WTC11 (cell line): ENCODE data around the gene ETFB. TPM values are rescaled to one million over a fixed set of nuclear protein-coding genes. Genes with fewer than 3 reads are reported as not detected.

ENCODE experiments used
- ATAC-seq: fragments of 200-7000 bp; cut with Tn5 transposase; 2 replicates; pipeline ENCODE4 v1.10.0; 2021; ENCODE audit warnings: mild to moderate bottlenecking, moderate library complexity
- CTCF ChIA-PET: fragments of 300-600 bp; sonication (Branson Sonifier 250); formaldehyde crosslinking; loops from one replicate; lab custom pipeline; 2021; ENCODE audit warnings: antibody characterized with exemption; lab: Charles Lee
- POLR2A ChIA-PET: fragments of 350-600 bp; sonication (Branson Sonifier 250); formaldehyde crosslinking; loops from one replicate; lab custom pipeline; 2021; ENCODE audit warnings: antibody characterized with exemption; lab: Charles Lee
- DNase-seq: peaks from one replicate; pipeline ENCODE4 v3.0.0; 2021; ENCODE audit warnings: low spot score
- H3K27ac Mint-ChIP-seq: 2 replicates; pipeline ENCODE4 v1.8.0; 2021; ENCODE audit warnings: mixed read lengths
- H3K27me3 Mint-ChIP-seq: 2 replicates; pipeline ENCODE4 v1.8.0; 2021; ENCODE audit warnings: low read depth, mild to moderate bottlenecking, moderate library complexity, mixed read lengths
- H3K36me3 Mint-ChIP-seq: 2 replicates; pipeline ENCODE4 v1.8.0; 2021; ENCODE audit warnings: mixed read lengths
- H3K4me1 Mint-ChIP-seq: 2 replicates; pipeline ENCODE4 v1.8.0; 2022; ENCODE audit warnings: mixed read lengths
- H3K4me3 Mint-ChIP-seq: 2 replicates; pipeline ENCODE4 v1.8.0; 2021; ENCODE audit warnings: mild to moderate bottlenecking, moderate library complexity, mixed read lengths
- H3K9me3 Mint-ChIP-seq: 2 replicates; pipeline ENCODE4 v1.8.0; 2021; ENCODE audit warnings: mixed read lengths
- ATF2 ChIP-seq: sonication (generic); formaldehyde crosslinking; IDR thresholded peaks from 2 replicates; pipeline ENCODE4 v1.8.1; 2022; ENCODE audit warnings: low read depth, missing genetic modification reagents, borderline replicate concordance
- CBFB ChIP-seq: sonication (generic); formaldehyde crosslinking; IDR thresholded peaks from 2 replicates; pipeline ENCODE4 v1.8.1; 2022; ENCODE audit warnings: mild to moderate bottlenecking, low read depth, missing genetic modification reagents
- CREM ChIP-seq: sonication (generic); formaldehyde crosslinking; IDR thresholded peaks from 2 replicates; pipeline ENCODE4 v1.8.1; 2022; ENCODE audit warnings: mild to moderate bottlenecking, missing genetic modification reagents, moderate library complexity
- FOXJ3 ChIP-seq: sonication (generic); formaldehyde crosslinking; IDR thresholded peaks from 2 replicates; pipeline ENCODE4 v1.9.0; 2021; ENCODE audit warnings: missing genetic modification reagents, mild to moderate bottlenecking, borderline replicate concordance
- FOXP1 ChIP-seq: sonication (generic); formaldehyde crosslinking; IDR thresholded peaks from 2 replicates; pipeline ENCODE4 v1.8.0; 2022; ENCODE audit warnings: missing genetic modification reagents, mild to moderate bottlenecking, moderate library complexity, borderline replicate concordance
- IRF2 ChIP-seq: sonication (generic); formaldehyde crosslinking; IDR thresholded peaks from 2 replicates; pipeline ENCODE4 v1.8.0; 2022; ENCODE audit warnings: low read depth, missing genetic modification reagents, borderline replicate concordance
- MYBL2 ChIP-seq: sonication (generic); formaldehyde crosslinking; IDR thresholded peaks from 2 replicates; pipeline ENCODE4 v1.8.1; 2023; ENCODE audit warnings: mild to moderate bottlenecking, moderate library complexity, missing genetic modification reagents
- NFYB ChIP-seq: sonication (generic); formaldehyde crosslinking; conservative IDR thresholded peaks from 2 replicates; pipeline ENCODE4 v1.8.0; 2022; ENCODE audit warnings: low read depth, missing genetic modification reagents
- NR2C2 ChIP-seq: sonication (generic); formaldehyde crosslinking; IDR thresholded peaks from 2 replicates; pipeline ENCODE4 v1.8.0; 2022; ENCODE audit warnings: mild to moderate bottlenecking, missing genetic modification reagents
- PRDM15 ChIP-seq: sonication (generic); formaldehyde crosslinking; IDR thresholded peaks from 2 replicates; pipeline ENCODE4 v1.8.0; 2022; ENCODE audit warnings: missing genetic modification reagents
- TCF7 ChIP-seq: sonication (generic); formaldehyde crosslinking; IDR thresholded peaks from 2 replicates; pipeline ENCODE4 v1.8.0; 2022; ENCODE audit warnings: mild to moderate bottlenecking, low read depth, missing genetic modification reagents, moderate library complexity
- USF1 ChIP-seq: sonication (generic); formaldehyde crosslinking; IDR thresholded peaks from 2 replicates; pipeline ENCODE4 v1.8.0; 2022; ENCODE audit warnings: mild to moderate bottlenecking, missing genetic modification reagents
- ZNF396 ChIP-seq: fragments of 250-450 bp; sonication (Bioruptor Pico); IDR thresholded peaks from 2 replicates; pipeline ENCODE4 v1.8.0; 2021; ENCODE audit warnings: mild to moderate bottlenecking, moderate library complexity, borderline replicate concordance
- ZNF423 ChIP-seq: fragments of 250-450 bp; sonication (Bioruptor Pico); IDR thresholded peaks from 2 replicates; pipeline ENCODE4 v2.1.2; 2022; ENCODE audit warnings: mild to moderate bottlenecking, moderate library complexity
- total RNA-seq: library from RNA; stranded (reverse); gene quantifications from 3 replicates; pipeline ENCODE4 v1.2.3, GENCODE V29; 2021
- TF ChIP-seq, protein P1 (sequence below): sonication (generic); formaldehyde crosslinking; IDR thresholded peaks from 2 replicates; pipeline ENCODE4 v1.8.0; 2022; ENCODE audit warnings: mild to moderate bottlenecking, missing genetic modification reagents
- TF ChIP-seq, protein P2 (sequence below): sonication (generic); formaldehyde crosslinking; IDR thresholded peaks from 2 replicates; pipeline ENCODE4 v1.8.1; 2022; ENCODE audit warnings: mild to moderate bottlenecking, moderate library complexity, missing genetic modification reagents

The ETFB gene
- total RNA-seq, 1 experiment from 2014 or later: 60.6 TPM

DNA sequence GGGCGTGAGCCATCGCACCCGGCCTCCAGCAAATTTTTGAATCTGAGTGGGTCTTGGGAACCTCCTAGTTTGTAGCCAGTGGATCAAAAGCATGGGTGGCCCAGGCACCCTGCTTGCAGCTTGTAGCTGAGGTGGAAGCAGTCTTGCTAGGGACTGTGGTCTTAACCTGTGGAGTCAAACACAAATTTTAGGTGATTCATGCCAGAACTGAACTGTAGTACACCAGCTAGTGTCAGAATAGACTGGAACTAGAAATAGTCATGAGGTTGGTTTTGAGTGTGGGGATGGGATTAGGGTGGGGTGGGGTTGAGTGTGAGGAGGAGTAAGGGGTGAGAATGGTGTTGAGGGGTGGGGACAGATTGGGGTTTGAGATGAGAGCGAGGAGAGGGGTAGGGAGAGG is 15.8 kb upstream of the ETFB start:
- no peak overlapping the region for H3K27ac Mint-ChIP-seq
- H3K36me3 Mint-ChIP-seq: peaks cover 7% of the 10 kb centered on the region; the same call in 1 of the 2 replicates
- no peaks in the 10 kb centered on the region for H3K4me1 Mint-ChIP-seq
- ATAC-seq: no peak
- POLR2A ChIA-PET: no interaction called here
- H3K27me3 Mint-ChIP-seq: peaks cover 12% of the 10 kb centered on the region
- H3K4me3 Mint-ChIP-seq: no peak overlapping the region
- TF ChIP-seq, protein P1, sequence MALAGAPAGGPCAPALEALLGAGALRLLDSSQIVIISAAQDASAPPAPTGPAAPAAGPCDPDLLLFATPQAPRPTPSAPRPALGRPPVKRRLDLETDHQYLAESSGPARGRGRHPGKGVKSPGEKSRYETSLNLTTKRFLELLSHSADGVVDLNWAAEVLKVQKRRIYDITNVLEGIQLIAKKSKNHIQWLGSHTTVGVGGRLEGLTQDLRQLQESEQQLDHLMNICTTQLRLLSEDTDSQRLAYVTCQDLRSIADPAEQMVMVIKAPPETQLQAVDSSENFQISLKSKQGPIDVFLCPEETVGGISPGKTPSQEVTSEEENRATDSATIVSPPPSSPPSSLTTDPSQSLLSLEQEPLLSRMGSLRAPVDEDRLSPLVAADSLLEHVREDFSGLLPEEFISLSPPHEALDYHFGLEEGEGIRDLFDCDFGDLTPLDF: no peak
- TF ChIP-seq USF1 (CRISPR knock-in tag): no peak
- no peak for TF ChIP-seq FOXP1 (CRISPR knock-in tag)
- TF ChIP-seq, all 79 proteins: peak for 0
- DNase-seq: no peak
- CTCF ChIA-PET: interaction anchor here (0.7 to 1.3 kb wide), 3 partner anchors 9 to 318 kb away, joined by 3 to 4 read pairs (median 4); partner anchors contain the start of gene C19orf84
- H3K9me3 Mint-ChIP-seq: peaks cover 26% of the 10 kb centered on the region

GRCh38 chr19:51380379-51380778 is 14.2 kb upstream of the ETFB start:
- ATAC-seq (no peak), DNase-seq (no peak)
- TF ChIP-seq TCF7 (no peak), IRF2 (no peak), ZNF396 (CRISPR knock-in tag) (no peak), NFYB (no peak), FOXJ3 (no peak), FOXP1 (CRISPR knock-in tag) (no peak), CBFB (CRISPR knock-in tag) (no peak), ATF2 (CRISPR knock-in tag) (no peak), MYBL2 (CRISPR knock-in tag) (no peak)
- TF ChIP-seq, protein P2, sequence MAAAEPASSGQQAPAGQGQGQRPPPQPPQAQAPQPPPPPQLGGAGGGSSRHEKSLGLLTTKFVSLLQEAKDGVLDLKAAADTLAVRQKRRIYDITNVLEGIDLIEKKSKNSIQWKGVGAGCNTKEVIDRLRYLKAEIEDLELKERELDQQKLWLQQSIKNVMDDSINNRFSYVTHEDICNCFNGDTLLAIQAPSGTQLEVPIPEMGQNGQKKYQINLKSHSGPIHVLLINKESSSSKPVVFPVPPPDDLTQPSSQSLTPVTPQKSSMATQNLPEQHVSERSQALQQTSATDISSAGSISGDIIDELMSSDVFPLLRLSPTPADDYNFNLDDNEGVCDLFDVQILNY (CRISPR knock-in tag): no peak
- Mint-ChIP-seq H3K9me3 (peaks cover 26% of the 10 kb centered on the region), H3K36me3 (peaks cover 7% of the 10 kb centered on the region; the same call in 1 of the 2 replicates), H3K4me1 (peaks cover under 1% of the 10 kb centered on the region), H3K4me3 (no peak overlapping the region), H3K27me3 (peaks cover 12% of the 10 kb centered on the region), H3K27ac (no peak overlapping the region)
- ChIA-PET POLR2A (no interaction called here), CTCF (no interaction called here)

DNA sequence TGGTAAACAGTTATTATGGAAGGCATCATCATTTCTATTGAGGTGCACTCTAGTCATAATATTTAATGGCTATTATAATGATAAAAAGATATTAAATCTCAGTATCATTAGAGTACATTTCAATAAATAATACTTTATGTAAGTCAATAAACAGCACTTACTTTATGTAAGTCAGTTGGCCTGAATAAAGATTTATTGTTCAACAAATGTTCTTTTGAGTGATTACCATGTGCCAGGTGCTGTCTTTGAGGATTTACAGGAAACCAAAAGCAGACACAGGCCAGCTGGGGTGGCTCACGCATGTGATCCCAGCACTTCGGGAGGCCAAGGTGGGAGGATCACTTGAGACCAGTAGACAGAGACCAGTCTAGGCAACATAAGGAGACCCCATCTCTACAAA is 11.2 kb upstream of the ETFB start:
- H3K4me3 Mint-ChIP-seq: no peak overlapping the region
- ChIA-PET CTCF (no interaction called here), POLR2A (no interaction called here)
- peaks cover 22% of the 10 kb centered on the region for H3K27me3 Mint-ChIP-seq
- ATAC-seq (no peak), DNase-seq (no peak)
- H3K27ac Mint-ChIP-seq: no peak overlapping the region
- peaks cover 3% of the 10 kb centered on the region for H3K4me1 Mint-ChIP-seq
- peaks cover 23% of the 10 kb centered on the region for H3K9me3 Mint-ChIP-seq
- no peak for TF ChIP-seq PRDM15 (CRISPR knock-in tag)
- TF ChIP-seq NR2C2 (CRISPR knock-in tag): no peak
- TF ChIP-seq ZNF423 (CRISPR knock-in tag): no peak
- TF ChIP-seq CREM (CRISPR knock-in tag): no peak
- H3K36me3 Mint-ChIP-seq: peaks cover 7% of the 10 kb centered on the region; the same call in 1 of the 2 replicates
